GM21526 (cell line): ENCODE results near the gene ERN1.

Experiments
- ATAC-seq: cut with Tn5 transposase; IDR thresholded peaks from one replicate; pipeline ENCODE4 v1.9.1; 2021; ENCODE audit warnings: moderate library complexity; ENCODE audit not compliant: unreplicated experiment, low FRiP score

ERN1 gene

DNA sequence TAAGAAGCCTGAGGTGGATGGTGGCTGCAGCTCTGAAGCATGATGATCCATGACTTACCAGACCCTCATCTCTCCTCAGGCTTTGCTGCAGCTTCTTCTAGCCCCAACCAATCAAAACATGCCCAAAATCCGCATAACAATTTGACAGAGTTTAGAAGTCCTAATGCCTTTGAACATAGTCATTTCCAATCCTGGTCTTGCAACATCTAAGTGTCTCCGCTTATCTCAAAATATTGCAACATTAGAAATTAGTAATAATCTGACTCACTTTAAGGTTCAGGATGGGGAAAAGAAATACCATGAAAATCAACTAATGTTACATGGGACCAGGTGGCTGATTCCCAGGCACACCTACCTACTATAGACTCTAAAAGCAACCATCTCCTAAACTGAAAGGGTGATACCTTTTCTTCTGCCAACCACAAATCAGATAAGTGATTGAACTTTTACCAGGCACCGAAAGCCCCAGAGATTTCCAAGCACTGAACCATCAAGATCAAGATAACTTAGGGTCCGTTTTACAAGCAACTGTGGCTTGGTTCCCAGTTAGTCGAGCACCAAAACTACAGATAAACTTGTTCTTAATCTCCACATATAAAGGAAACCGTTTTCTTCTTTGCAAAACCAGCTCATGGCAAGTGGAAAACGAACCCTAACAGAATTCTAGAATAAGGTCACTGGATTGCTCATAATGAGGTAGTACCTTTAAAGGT, 14.0 kb downstream of the ERN1 start:
- ATAC-seq = no peak

DNA sequence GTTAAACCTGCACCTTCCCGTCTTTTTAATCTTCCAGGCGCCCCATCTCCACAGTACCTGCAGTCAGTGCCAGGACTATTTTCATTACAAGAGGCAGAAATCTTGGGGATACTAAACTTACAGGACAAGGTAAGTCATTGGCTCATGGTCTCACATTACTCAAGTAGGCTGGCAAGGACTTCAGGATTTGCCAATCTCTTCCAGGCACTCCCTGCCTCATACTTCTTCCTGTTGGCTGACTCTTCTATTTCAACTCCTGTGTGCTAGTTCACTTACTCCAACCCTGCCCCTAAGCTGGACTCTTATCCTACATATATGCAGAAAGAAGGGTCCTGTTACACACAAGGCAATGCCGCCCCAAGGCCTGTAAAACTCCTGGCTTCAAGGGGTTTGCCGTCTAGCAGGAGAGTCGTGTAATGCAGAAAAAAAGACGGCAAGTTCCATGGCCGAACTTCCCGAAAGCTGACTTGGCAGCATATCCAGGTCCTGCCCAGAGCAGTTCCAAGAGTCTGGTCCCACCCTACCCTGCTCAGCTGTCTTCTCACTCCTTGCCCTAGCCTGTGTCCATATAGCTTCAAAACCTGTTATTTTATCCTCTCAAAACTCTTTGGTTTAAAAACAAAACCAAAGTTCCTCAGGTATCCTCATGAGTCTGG, 14.8 kb downstream of the ERN1 start:
- no peak for ATAC-seq

DNA sequence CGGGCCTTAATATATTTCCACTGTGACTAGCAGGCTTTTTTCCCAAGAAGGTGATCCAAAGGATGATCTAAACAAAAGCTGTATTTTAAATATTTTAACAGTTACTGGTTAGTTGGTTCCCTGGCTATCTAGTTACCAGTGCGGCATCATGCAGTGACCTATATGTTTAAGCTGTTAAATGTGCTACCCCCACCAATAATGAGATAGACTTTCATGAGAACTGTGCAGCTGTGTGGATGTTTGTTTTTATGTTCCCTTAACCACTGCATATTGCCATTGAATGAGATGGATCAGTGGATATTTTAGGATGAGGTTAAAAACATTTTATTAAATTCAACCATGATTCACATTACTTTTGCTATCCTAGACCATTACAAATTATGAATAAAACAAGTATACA, 16.9 kb downstream of the ERN1 start:
- no peak for ATAC-seq

DNA sequence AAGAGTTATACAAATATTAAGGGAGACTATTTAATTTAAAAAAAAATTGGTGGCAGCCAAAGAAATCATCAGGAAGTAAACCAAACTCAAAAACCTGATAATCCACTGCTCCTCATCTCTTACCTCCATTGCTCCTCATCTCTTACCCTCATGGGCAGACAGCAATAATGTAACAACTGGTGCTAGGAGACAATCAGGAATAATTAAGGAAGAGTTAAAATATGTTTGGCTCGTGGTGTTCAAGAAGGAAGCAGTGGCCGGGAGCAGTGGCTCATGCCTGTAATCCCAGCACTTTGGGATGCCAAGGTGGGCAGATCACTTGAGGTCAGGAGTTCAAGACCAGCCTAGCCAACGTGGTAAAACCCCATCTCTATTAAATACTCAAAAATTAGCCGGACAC, 18.1 kb downstream of the ERN1 start:
- ATAC-seq = no peak

DNA sequence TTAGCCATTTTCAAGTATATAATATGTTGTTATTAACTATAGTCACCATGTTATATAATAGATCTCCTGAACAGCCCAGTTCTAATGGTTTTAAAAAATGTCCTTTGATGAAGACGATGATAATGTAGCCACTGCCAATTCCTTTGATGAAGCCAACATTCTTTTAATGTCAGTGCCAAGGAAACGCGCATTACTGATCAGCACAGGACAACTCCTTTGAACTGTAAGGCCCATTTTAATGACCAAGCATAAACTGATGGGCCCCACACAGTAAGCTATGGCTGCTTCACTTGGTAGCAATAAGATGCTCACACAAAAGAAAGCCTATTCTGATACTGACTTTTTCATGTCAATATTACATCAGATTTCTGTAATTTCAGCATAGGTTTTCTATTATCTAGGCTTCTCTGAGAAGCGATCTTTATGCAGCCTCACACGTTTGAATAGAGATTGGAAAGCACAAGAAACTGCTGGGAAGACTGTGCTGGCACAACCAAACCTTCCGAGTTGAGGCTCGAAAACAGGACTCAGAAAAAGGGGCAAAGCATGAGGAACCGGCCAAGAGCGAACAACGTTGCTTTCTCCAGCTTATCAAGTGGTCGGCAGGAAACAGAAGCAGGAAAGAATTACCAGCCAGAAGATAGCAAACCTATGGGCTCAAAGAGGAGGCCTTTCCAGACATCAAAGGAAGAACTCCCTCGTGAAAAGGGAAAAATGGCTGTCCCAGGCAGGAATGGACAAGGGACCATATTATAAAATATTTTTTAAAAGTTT, 19.4 kb downstream of the ERN1 start:
- ATAC-seq = no peak

DNA sequence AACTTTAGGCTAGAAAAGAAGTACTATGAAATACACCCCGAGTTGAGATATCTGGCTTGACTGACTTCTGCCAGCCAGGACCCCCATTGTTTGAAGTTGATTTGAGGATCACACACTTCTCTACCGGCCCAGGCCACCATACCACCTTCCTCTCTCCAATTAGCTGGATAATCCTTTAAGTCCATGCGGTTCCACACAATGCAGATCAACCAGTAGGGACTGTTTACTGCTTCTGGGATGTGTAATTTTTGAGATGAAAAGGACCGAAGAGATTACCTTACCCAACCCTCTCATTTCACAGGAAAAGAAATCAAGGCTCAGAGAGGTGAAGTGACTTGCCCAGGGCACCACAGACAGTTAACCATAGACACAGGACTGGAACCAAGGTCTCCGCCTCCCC, 20.5 kb downstream of the ERN1 start:
- no peak for ATAC-seq

DNA sequence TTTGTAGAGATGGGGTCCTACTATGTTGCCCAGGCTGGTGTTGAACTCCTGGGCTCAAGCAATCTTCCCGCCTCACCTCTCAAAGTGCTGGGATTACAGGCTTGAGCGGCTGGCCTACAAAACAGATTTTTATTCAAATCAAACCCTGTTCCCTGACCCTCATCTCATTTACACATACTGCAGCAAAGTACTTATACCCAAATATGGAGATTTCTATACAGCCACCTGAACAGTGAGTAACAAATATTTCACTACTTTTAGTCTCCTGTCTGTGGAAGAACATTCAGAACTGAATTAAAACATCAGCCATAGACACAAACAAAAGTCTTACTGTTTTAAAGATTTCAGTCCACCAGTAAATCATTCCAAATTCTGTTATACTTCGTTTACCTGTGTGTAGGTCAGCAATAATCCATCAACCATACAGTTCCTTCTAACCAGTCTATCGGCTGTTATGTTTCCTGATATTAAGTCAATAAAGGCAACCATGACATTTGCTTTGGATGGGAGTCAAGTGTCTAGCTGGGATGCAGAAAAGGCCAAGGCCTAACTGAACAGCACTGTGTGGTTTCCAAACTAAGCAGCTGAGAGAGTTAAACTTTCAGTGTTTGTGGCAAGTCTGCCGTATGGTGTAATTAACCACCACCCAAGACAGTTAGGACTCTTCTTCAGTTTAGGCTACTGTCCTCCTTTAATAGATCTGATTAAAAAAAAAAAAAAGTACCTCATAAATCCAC, 22.3 kb downstream of the ERN1 start:
- no peak for ATAC-seq

DNA sequence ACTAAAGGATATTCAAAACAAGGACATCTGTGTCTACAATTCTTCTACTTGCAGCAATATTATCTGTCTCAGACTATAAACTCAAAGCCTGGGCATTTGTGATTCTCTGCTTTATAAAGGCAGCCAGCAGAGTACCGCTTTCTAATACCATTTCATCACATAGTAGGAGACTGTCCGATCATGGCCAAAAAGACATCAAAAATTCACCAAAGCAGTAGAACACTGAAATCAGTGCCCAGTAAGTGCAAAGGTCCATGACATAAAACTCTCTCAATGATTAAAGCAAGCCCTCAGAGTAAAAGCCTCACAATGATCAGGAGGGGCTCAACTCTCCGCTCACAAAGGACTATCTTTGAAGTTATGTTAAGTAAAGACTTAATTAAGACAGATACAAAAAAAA, 23.0 kb downstream of the ERN1 start:
- no peak for ATAC-seq

DNA sequence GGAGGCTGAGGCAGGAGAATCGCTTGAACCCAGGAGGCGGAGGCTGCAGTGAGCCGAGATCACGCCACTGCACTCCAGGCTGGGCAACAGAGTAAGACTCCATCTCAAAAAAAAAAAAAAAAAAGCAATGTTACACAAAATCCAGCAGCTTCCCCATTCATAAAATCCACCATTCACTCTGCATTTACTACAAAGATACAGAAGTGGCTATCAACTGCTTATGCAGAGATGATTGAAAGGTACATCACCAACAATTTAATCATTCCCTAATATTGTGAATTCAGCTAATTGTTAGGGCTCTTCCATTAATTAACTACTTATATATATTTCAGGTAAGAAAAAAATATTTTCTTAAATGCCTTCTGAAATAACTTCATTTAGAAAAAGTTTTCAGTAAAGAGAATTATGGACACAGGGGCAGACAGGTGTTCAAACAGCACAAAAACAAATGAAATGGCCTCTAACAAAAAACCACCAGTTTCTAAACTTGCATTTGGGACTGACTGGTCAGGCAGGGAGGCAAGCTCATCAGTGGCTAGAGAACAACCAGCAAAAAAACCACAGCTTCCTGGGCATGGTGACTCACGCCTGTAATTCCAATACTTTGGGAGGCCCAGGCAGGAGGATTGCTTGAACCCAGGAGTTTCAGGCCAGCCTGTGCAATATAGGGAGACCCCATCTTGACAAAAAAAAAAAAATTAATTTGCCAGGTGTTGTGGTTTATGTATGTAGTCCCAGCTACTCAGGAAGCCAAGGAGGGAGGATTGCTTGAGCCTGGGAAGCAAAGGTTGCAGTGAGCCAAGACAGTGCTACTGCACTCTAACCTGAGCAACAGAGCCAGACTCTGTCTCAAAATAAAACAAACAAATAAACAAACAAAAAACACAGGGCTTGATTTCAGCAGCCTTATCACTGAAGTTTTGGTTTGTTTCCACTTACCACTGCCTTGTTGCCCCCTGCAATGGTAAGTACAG, 26.3 kb downstream of the ERN1 start:
- no peak for ATAC-seq

DNA sequence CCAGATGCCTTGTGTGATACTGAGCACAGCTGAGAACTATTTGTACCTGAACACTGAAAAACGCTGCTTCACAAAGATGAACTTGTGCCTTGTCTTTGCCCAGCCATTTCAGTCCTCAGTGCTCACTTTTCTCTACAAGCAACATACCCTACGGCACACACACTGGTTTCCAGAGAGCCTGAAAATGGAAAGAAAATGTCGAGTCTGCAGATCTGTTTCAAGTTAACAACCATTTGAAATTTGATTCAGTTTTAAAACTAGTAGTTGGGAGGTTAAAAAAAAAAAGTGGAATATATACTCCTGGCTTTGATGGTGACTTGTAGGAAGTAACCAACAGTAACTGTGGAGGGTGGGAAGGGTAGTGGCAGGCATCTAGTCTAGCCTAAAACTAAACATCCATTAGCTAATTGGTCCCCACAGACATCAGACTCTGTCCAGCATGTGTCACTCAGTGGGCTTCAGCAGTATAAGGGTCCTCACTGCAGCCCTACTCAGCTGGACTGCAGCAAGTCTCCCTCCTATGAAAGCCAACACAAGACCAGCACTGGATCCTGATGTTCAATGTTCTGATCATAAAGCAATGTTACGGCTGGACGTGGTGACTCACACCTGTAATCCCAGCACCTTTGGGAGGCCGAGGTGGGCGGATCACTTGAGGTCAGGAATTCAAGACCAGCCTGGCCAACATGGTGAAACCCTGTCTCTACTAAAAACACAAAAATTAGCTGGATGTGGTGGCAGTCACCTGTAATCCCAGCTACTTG, 27.1 kb downstream of the ERN1 start:
- ATAC-seq = no peak

DNA sequence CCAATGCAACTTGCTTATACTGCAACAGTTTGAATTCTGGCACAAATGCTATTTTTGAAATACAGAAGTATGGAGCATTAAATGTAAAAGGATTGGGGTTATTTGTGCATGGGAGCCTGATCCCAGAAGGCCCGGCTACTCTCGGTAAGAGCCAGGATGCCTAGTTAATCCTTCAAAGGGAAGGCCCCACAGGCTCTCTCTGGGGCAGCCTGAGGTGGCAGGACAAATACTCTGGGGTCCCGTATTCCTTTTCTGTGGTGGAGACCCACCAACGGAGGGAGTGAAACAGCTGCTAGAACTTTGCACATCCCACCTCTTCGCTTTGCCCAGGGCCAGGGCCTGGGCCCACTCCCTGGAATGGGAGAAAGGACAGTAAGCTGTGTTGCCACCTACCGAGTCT, 30.4 kb downstream of the ERN1 start:
- no peak for ATAC-seq

DNA sequence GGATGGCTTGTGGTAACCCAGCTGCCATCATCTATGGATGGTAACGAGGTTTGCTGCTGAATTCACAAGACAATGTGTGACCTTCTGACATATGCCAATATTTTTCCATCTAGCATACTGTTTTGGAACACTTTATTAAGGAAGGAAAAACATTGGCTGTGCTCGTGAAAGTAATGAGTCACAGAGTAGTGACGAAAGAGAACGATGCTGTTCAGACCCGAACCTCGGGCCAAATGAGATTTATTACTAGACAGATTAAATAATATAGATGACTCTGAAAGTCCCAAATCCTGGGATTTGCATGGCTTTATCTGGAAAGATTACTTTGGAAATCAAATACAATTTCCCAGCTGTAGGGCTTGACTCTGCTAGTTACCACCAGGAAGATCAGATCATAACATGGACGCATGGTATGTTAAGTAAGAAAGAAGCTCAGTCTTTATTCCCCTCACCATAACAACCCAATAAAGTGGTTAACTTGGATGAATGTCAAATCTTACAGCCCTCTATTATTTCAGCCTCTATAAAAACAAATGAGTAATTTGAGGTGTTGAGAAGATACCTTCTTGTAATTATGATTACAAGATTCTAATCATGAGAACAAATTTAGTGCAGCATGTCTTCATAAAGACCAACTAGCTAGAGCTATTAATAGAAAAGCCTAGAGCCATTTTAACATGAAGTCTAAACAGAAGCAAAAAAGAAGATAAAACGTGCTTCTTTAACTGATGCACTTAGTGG, 32.6 kb downstream of the ERN1 start:
- no peak for ATAC-seq

DNA sequence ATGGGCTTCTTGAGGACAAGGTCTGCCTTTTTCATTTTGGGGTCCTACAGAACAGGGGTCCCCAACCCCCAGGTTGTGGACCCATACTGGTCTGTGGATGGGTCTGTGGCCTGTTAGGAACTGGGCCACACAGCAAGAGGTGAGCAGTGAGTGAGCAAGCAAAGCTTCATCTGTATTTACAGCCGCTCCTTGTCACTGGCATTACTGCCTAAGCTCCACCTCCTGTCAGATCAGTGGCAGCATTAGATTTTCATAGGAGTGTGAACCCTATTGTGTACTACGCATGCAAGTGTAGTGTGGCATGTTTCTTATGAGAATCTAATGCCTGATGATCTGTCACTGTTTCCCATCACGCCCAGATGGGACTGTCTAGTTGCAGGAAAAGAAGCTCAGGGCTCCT, 33.9 kb downstream of the ERN1 start:
- ATAC-seq = no peak

DNA sequence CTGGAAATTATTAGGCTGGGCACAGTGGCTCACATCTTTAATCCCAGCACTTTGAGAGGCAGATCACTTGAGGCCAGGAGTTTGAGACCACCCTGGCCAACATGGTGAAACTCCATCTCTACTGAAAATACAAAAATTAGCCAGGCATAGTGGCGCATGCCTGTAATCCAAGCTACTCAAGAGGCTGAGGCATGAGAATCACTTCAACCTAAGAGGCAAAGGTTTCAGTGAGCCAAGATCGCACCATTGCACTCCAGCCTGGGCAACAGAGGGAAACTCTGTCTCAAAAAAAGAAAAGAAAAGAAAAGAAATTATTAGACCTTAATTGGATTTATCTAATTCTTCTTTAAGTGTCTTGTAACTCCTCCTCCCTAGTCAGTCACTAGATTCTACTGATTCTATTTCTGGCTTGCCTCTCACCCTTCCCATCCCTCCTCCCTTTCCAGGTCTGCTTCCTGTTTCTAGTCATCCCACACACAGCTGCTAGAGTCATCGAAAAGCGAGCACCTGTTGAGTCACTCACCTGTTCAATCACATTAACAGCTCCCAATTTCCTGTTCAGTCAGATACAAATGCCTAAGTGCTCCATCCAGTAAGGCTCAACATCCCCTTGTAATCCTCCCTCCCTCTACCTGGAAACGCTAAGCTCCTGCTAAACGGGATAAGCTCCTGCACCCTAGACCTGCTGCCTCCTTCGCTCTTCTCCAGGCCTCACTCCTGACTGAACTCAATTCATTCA, 34.6 kb downstream of the ERN1 start:
- ATAC-seq = no peak

DNA sequence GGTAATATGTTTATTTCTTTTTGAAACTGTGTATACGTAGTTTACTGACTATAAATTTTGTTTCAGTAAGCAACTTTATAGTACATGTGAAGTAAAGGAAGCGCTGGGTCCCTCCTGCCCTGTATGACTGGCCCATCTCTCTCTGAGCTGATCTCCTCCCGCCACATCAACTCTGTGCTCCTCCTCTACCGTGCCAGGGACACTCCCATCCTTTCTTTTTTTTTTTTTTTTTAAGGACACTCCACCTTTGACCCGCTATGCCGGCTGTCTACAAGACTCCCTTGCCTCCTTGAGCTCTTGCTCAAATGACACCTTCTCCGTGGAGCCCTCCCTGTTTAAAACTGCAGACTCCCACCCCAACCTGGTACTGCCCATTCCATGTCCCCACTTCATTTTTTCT, 35.5 kb downstream of the ERN1 start:
- no peak for ATAC-seq

DNA sequence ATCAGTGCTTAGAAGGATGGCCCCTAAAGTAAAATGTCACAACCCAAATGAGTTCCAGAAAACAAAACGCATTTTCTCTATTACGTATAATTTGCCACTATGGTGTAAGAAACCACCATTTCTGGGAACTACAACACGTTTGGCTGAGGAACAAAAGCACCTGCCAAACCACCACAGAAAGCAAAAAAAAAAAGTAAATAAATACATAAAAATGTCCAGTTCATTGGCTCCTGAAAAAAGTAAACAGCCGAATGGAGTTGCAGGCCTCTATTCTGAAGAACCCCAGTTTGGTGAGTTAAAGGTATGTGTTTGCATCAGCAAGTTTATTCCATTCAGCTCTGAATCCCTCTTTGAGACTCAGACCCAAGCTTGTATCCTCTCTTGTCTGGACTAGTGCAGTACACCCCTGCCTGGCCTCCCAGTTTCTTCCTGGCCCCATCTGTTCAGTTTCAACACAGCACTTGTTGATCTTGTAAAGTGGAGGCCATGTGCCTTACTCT, 36.9 kb downstream of the ERN1 start:
- ATAC-seq = no peak

DNA sequence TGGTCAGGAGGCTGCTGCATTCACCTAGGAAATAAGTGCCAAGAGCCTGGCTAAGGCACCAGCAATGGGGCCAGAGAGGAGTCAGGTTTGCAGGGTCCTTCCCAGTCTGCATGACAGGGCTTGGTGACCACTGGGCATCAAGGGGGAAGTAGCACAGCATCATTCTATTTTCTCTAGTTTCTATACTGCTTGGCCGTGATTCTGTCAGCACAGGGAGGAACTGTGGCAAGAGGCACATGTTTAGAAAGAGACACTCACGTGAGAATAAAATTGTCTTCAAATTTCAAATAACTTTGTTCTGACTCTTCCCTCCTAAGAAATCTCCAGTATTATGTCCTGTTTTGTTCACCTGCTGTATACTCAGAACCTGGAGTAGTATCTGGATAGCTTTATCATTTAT, 37.8 kb downstream of the ERN1 start:
- no peak for ATAC-seq

DNA sequence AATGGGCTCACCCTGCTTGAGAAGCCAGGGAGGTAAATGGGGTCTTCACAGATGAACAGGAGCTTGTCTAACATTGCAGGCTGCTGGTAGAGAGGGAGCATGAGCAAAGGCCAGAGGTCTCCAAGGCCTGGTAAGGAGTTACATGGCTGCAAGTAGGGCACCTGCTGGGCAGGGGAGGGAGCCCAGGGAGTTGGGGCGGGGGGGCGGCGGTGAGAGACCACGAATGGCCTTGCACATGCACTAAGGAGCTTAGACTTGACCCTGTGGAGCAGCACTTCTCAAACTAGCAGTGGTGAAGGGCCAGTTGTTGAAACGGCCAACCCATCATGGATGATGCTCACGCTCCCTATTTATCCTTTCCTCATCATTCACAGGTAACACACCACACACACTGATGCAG, 38.4 kb downstream of the ERN1 start:
- ATAC-seq = no peak
